GM12891 (cell line): ENCODE measurements around the gene CTAGE9.

Experiments used
- POLR2A ChIP-seq: IDR thresholded peaks from 2 replicates; pipeline ENCODE4 v1.6.1; 2011; ENCODE audit warnings: low read depth, low read length, control low read depth
- POLR2AphosphoS5 ChIP-seq: IDR thresholded peaks from 2 replicates; pipeline ENCODE4 v1.6.1; 2011; ENCODE audit warnings: low read depth, low read length, control low read depth
- TAF1 ChIP-seq: IDR thresholded peaks from 2 replicates; pipeline ENCODE4 v1.6.1; 2011; ENCODE audit warnings: low read depth, low read length, control low read depth

- no peak for TF ChIP-seq POLR2AphosphoS5
- TF ChIP-seq POLR2A, result no peak
- no peak for TF ChIP-seq TAF1
Measured at GRCh38 chr6:131692031-131692430, 18.8 kb downstream of the CTAGE9 start.
